IPS-NIHi7 (cell line): ENCODE data around the gene CFAP410.
"Not testable (repeated sequence)": the region's sequence is repeated elsewhere in the genome, so short reads cannot be mapped to it uniquely, and the experiment has no call there.

Source experiments
- DNase-seq: peaks from one replicate; pipeline ENCODE4 v3.0.0; 2012; ENCODE audit warnings: mixed read lengths; ENCODE audit errors: extremely low spot score

Gene CFAP410

GRCh38 chr21:44285138-44285992, 53.8 kb downstream of the CFAP410 start, which contains the start of gene AIRE:
TSS of gene AIRE (plus strand) at chr21:44285876. CDS start at chr21:44286007, 131 bp downstream.
- peak; percentile 63 for DNase-seq

GRCh38 chr21:44283948-44284347, 55.2 kb downstream of the CFAP410 start:
- no peak for DNase-seq

- not testable (repeated sequence) for DNase-seq
Observed at GRCh38 chr21:44283211-44283785, 55.9 kb downstream of the CFAP410 start.

- DNase-seq, result no peak
Observed at GRCh38 chr21:44282370-44282769, 56.8 kb downstream of the CFAP410 start.

- no peak for DNase-seq
Observed at GRCh38 chr21:44281801-44282200, 57.4 kb downstream of the CFAP410 start.

GRCh38 chr21:44279354-44280260, 59.6 kb downstream of the CFAP410 start:
- no peak for DNase-seq
